T-helper 2 cell treated with Interferon-gamma antibody and Interleukin-4, amounts not matched to agents 100 ng/mL and 5 ng/mL, for 36 hours (primary cell): ENCODE results near the gene RYR3. TPM values are rescaled to one million over a fixed set of nuclear protein-coding genes. Genes with fewer than 3 reads are reported as not detected.

ENCODE experiments used
- intact Hi-C: fragments of 100-400 bp; cut with micrococcal nuclease; formaldehyde crosslinking; loops from one replicate; pipeline ENCODE4 v1.15.1; 2023
- total RNA-seq: library from RNA; stranded (reverse); gene quantifications from 2 replicates; pipeline ENCODE4 v1.2.3, GENCODE V29; 2022

RYR3 gene
- total RNA-seq, 1 donor from 2014 or later: not detected

DNA sequence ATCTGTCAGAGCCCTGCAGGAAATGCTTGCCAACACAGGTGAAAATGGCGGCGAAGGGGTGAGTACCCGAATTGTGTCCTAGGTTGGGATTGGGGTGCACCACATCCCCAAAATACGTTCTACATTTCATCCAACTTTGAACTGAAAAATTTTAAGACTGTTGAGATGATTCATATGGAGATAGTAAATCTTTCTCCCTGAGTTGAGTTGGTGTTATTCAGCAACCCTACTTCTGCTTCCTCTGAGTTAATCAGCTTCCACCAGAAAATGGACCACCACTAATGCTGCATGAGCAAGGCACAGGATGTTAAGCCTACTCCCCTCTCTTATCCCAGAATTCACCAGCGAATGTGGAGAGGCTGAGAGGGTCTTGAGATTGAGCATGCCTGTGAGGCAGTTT is 192.9 kb downstream of the RYR3 start:
- intact Hi-C loops: no loop called here

DNA sequence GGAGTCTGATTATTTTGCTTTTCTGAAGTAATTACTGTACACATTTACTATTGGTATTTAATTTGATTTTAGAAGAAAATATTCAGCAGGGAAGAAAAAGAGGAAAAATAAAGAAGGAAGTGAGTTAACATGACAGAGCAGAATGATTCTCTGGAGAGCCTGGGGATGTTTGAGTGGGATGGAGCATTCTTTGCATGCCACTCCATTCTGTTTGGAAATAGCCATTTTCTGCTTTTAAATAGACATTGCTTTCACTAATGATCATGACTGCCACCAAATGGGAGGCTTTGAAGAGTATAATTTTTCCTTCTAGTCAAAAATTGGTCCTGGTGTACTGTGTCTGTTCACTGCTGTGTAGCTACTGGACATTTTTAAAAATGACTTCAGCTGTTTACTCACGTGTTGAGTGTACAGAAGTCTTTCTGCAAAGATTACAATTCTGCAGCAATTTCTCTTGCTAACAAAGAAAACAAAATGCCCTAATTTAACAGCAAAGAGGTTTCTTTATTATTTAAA is 196.1 kb downstream of the RYR3 start:
- intact Hi-C loops: no loop called here

DNA sequence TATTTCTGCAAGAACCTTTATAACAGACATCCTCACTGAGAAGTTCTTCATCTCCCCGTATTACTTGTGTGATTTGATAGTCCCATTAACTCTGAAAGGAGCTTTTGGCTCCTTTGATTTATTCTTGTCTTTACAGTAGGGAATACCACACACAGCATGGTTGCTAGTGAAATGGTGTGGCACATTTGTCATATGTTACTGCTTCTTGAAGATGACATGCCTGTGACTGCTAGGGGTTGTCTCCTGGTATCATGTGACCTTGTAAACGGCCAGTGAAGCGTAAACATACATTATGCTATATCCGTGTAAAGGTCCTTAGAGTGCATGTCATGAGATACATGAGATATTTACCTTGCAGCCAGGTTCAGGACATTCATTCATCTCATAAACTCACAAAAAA is 197.9 kb downstream of the RYR3 start:
- intact Hi-C loops: no loop called here

DNA sequence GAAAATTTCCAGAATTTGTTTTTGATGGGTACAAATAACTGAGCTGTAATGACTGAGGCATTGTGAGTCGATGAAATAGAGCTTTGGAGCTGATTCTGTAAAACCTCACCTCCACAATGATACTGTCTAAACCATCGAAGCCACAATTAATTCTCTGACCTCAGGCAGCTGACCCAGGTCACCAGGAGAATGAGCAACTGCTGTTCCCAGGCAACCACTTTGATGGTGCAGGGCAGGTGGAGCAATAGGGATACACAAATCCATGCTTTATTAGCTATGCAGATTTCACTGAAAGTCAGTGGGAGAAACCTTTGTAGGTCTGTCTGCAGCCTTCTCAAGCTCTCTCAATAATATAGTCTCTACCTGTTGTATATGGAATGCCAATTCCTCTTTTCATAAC is 204.4 kb downstream of the RYR3 start:
- intact Hi-C loops: no loop called here

DNA sequence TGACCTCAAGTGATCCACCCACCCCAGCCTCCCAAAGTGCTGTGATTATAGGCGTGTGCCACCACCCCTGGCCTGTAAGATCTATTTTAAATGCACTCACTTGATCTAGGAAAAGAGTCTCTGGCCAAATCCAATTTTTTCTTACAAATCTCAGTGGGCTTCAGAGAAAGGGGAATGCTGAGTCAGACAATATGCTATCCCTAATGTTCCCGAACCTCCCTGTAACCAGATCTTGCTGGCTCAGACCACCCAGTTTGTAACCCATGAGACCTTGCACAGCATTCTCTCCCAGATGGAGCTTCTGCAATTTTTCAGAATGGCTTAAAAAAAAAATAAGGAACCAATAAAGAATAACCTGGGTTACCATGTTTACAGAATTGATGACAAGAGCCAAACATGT is 205.8 kb downstream of the RYR3 start:
- intact Hi-C loops: no loop called here

DNA sequence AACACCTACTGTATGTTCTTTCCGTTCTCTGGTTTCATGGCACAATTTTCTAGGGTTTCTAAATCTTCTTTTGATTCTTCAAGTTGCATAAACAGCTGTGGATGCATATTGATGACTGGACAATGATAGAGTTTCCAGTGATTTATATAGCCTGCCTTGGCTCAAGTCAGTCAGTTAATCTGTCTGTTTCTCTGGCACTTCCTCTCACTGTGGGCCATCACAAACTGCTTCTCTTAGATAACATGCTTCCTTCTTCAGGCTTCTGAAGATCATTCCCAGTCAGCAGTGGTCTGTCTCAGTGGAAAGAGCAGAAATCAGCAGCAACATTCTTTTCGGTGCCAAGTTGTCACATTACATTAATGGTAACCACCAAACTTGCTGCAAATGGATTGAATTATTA is 207.2 kb downstream of the RYR3 start:
- intact Hi-C loops: no loop called here

DNA sequence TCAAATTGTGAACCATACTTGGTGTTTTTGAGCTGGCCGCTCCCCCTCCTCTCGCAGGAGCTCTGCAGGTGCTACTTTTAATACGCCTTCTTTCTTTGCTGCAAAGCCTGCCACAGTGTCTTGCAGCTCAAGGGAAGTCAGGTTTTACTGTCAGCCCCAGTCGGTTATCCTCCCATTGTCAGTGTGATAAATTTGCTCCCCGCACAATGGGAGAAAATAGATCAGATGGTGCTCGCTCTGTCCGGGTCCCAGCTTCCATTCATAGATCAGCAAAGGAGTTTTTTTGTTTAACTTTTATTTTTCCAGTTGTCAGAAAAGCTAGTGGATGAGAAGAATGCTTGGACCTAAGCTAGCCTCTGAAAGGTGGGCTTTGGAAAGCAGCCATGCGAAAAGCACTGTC is 207.7 kb downstream of the RYR3 start:
- intact Hi-C loops: no loop called here

DNA sequence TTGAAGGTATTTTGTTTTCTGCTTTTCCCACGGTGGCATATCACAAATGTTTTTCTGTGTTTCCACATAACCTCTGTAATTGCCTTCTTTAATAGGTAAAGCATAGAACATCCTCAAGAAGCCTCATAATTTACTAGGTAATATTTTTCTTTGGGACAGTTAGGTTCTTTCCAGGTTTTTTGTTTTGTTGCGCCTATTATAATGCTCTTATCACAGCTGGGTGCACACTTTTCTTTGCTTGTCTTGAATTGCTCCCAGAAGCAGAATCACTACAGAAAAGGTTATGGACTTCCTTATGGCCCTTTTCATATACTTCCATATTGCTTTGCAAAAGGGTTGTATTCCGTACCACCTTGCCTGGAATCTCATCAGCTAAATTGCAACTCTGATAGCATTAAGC is 213.5 kb downstream of the RYR3 start:
- intact Hi-C loops: no loop called here

DNA sequence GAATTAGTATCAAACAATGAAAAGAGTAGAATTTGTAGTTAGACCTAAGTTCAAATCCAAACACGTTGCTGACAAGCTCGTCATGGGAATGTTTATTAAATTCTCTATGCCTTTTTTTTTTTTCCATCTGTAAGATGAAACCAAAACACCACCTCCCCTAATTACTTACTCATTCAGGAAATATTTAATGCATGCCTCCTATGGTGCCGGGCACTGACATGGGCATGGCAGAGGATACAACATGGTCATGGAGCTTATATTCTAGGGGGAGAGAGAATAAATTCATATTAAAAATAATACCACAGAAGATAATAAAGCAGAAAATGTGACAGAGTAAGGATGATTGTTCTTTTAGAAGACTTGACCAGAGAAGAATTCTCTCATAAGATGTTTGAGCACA is 215.8 kb downstream of the RYR3 start:
- intact Hi-C loops: no loop called here

DNA sequence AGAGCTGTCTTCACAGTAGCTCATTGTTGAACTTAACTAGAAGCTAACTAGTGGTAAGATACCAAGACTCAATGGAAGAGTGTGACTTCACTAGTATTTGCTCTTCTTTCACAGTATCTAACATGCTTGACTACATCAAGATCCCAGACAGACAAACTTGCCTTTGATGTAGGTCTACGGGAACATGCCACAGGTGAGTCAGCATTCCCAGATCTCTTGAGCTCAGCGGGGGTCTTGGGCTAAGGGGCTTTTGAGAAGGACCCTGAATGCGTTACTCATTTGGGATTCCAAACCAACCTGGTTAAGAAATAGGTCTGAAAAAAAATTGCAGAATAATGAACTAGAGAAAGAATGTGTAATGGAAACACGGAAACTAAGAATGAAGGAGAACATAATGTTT is 222.4 kb downstream of the RYR3 start:
- intact Hi-C loops: no loop called here

DNA sequence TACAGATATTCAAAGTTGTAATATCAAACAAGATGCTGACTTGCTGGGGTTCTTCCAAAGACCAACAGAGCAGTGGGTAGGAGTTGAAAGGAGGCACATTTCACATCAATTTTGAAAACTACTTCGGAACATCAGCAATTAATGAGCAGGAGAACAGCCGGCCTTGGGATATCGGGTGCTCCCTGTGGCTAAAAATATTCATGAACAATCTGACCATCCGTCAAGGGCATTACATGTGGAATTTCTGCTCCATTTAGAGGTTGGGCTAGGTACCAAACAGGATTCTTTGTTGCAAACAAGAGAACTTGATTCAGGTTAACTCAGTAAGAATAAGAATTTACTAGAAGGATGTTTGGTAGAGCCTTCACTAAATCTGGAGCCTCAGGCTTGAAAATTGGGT is 223.9 kb downstream of the RYR3 start:
- intact Hi-C loops: no loop called here

DNA sequence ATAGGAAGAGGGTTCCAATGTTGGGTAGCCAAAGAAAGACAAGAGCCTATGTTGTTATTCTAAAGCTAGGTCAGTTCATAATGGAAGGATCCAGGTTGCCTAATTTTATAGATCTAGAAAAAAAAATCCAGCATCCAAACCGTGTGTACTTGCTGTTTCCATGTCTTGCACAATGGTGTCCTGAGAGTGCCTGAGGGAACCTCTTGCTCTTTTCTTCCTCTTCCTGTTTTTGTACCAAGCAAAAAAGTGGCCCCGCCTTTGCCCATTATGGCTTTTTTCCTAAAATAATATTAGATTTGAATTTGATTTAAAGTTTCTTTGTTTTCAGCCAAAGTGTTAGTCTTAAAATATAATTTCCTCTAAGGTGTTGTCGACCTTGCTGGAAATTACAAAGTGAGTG is 224.4 kb downstream of the RYR3 start:
- intact Hi-C loops: no loop called here

DNA sequence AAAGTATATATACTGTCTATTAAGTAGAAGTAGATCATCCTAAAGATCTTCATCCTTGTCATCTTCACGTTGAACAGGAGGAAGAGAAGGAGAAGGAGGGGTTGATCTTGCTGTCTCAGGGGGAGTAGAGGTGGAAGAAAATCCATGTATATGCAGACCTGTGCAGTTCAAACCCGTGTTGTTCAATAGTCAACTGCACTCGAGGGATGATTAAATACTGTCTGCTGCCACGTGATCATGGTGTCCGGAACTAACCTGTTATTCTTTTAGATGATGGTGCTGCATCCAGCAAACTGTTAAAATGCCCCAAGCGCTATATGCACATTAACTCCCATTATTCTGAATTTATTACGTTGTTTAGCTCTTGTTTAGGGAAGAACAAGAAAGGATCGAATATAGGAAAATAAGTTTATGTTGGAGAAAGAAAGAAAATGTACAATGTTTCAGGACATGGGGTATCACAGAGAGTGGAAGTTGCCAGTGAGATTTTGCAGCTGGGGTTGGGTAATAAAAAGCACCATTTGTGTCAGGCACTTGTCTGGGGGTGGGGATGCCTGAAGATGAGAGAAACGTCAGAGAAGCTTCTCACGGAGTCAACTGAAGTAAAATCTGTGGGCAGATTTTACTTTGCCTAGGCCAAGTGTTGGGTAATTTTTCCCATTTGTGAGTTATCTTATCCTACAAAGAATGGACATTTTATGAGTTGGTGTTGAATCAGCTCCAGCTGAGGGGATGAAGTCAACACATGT is 229.2 kb downstream of the RYR3 start:
- intact Hi-C loops: no loop called here

DNA sequence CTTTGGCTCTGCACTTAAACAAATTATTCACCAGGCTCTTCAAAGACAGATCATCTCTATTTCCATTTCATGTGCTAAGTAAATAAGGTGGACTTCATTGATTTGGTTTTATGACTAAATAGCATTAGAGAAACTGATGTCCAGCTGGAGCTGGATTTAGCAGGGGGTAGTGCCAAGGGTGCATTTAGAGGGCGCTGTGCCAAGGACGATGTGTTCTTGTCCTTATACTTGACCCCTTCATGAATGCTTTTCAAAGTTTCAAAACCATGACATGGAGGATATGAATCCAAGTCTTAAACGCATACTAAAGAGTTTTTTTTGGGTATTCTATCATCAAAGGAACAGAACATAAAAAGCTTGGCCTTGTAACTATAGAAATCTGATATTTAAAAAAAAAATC is 233.2 kb downstream of the RYR3 start:
- intact Hi-C loops: no loop called here

DNA sequence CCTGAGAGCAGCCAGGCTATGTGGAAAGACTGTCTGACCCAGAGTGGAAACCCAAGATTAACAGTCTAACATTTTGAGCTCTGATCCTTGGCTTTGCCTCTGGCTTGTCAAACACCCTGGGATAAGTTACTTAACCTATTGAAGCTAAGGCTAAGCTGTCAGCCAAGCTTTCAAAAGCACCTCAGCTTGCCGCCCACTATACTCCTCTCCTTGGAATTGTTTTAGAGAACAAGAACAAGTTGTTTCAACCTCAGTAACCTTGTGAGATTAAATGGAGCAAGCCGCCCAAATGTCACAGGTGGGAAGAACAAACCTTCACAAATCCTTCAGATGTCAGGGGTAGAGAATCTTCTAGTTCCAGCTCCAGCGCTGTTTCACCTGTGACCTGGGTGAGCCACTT is 235.1 kb downstream of the RYR3 start:
- intact Hi-C loops: no loop called here

DNA sequence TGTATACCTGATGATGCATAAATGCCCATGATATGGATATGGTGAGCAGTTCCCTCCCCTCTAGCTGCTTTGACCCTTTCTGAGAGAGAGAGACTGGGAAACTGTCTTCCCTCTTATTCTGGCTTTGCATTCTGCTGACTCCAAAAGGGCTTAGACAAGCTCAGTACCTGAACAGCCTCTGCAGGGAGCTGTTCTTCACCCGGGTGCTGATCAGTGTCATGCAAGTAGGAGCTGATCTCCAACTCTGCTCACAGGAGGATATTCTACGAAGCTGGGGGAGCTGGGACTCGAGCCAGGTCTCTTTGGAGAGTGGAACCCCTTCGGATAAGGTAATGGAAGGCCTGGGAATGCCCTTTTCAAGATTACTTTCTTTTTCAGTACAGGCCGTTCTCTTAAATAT is 237.1 kb downstream of the RYR3 start:
- intact Hi-C loops: no loop called here

DNA sequence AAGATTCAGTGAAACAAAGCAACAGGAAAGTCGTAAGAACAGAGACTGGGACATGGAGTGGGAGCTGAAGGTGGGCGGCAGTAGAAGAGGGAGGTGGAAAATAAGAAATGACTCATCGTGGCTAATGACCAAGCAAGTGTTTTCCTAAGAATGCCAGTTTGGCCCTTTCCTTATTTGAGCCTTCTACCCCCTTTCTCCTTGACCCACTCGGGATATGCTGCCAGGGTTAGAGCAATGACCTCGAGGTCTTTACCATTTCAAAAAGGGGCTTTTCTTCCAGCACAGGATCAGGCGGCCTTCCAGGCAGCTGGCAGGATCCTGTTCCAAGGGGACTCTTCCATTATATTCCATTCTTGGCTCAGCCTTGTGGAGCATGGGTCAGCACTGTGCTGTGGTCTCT is 241.1 kb downstream of the RYR3 start:
- intact Hi-C loops: no loop called here

DNA sequence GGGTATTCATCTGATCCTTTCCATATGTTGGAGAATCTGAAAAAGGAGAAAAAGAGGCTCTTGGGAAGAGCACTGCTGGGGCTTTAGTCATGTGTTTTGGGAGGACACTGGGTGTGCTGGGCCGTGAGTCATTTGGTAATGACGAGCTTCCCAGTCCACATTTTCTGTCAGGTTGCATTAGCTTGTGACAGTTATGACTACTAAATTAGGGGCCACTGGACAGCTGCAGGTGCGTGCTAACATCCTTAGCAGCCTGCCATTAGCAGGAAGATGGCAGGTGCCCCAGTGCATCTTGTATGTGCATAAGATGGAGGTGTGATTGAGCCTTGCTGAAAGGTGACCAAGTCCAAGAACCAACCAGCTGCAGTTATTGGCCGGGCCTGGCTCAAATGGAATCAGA is 242.4 kb downstream of the RYR3 start:
- intact Hi-C loops: no loop called here

DNA sequence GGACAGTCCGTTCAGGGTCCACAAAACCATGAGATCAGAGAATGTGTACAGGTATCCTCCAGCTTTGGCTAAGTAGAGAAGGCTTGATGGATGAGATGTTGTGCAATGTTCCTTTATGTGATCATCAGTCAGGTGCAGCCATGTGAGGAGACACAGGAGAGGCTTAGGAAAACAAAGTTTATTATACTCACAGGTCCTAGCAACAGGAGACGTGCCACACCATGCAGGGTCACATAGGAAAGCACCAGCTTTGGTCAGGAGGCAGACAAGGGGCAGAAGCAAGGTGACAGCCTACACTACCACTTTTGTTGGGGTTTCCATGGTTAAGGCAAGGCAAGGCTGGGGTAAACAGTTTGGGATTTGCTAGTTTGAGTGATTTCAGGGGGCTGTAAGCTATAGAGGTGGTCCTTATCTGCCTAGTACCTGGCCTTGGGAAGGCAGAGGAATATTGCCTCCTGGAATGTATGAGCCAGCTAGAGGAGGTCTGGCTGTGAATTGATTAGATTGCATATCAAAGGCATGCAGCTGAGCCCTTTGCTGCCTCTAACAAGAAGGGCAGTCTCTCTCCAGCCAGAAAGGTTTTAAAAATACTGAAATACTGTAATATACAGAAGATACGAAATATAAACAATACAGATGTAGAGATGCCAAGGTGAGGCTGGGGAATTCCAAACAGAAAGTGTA is 248.6 kb downstream of the RYR3 start:
- intact Hi-C loops: no loop called here

DNA sequence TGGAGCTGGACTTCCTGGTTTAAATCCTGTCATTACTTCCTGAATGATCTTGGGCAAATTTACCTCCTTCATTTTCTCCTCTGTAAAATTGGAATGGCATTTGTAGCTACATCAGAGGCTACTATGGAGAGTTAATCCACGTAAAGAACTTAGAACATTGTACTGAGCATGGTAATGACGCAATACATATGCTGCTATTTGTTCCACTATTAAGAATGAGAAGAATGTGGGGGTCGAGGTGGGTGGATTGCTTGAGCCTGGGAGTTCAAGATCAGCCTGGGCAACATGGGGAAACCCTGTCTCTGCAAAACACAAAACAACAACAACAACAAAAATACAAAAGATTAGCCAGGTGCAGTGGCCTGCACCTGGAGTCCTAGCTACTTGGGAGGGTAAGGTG is 250.6 kb downstream of the RYR3 start:
- intact Hi-C loops: no loop called here

DNA sequence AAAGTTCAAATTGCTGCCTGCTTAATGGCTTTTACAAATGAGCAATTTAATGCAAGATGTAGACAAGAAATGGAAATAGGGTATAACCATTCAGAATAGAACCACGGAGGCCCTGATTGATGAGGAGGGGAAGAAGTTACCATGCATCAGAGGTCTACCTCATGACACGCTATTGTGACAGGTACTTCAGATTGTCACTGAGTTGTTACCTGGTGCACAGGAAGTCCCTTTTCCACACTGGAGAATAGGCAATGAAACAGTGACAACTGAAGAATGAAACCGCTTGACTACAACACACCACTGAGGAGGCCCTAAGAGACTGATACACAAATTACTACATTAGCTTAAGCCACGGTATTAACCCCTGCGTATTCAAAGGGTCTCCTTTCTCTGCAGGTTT is 251.2 kb downstream of the RYR3 start:
- intact Hi-C loops: no loop called here

DNA sequence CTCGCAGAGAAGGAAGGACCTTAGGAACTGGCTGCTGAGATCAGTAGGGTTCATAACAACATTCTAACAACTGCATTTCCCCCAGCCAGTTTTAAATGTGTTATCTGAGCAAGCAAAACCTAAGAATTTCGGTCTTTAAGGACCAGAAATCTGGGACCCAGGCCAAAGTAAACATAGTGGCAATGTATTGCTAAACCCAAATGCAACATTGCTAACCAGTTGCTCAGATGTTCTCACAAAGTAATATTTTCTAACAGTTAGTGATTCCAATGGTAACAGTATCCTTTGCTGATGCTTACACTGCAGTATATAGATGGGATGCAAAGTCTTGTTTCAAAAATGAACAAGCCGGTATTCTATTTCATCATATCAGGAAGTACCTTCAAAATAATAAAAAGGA is 254.3 kb downstream of the RYR3 start:
- intact Hi-C loops: no loop called here

DNA sequence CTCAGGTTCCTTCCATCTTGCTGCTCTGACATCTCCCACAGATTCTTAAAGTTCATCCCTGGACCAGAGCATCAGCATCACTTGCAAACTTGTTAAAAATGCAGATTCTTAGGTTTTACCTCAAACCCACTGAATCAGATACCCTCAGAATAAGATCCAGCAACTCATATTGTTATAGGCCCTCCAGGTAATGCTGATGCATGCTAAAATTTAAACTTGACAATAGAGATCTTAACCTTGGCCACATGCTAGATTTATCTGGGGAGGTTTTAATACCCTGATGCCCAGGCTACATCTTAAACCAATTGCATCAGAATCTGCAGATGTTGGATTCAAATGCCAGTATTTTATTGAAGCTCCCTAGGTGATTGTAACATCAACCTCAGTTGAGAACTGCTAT is 256.9 kb downstream of the RYR3 start:
- intact Hi-C loops: no loop called here
